ENCODE data around the gene CHPF.

CHPF gene

GRCh38 chr2:219551441-219552381 is 8.1 kb upstream of the CHPF start:
- DNase-seq, result no peak

- DNase-seq, result no peak
These were observed 6.0 kb upstream of the CHPF start for GRCh38 chr2:219549619-219550018.

GRCh38 chr2:219548990-219549389 is 5.4 kb upstream of the CHPF start:
- no peak for DNase-seq

GRCh38 chr2:219547621-219548020 is 4.0 kb upstream of the CHPF start:
- DNase-seq, result no peak

- no peak for DNase-seq
These were observed 2.3 kb upstream of the CHPF start for GRCh38 chr2:219545943-219546352.

- no peak for DNase-seq
These were observed 1.8 kb upstream of the CHPF start for GRCh38 chr2:219545295-219545942.

GRCh38 chr2:219544567-219544966 is 958 bp upstream of the CHPF start:
- DNase-seq, result no peak

GRCh38 chr2:219542931-219543595 is 546 bp downstream of the CHPF start:
- no peak for DNase-seq

- no peak for DNase-seq
These were observed 1.9 kb downstream of the CHPF start for GRCh38 chr2:219541611-219542180.

- no peak for DNase-seq
These were observed 2.7 kb downstream of the CHPF start for GRCh38 chr2:219540784-219541504.

- DNase-seq, result no peak
These were observed 3.5 kb downstream of the CHPF start for GRCh38 chr2:219539926-219540678.

GRCh38 chr2:219538956-219539788 is 4.4 kb downstream of the CHPF start:
- no peak for DNase-seq

- no peak for DNase-seq
These were observed 5.1 kb downstream of the CHPF start for GRCh38 chr2:219538504-219538951.

- no peak for DNase-seq
These were observed 5.7 kb downstream of the CHPF start for GRCh38 chr2:219537657-219538488.

GRCh38 chr2:219536967-219537366 is 6.6 kb downstream of the CHPF start:
- DNase-seq, result no peak

GRCh38 chr2:219536425-219536824 is 7.2 kb downstream of the CHPF start:
- no peak for DNase-seq

GRCh38 chr2:219533930-219534661 is 9.5 kb downstream of the CHPF start:
- no peak for DNase-seq

GRCh38 chr2:219532378-219532649 is 11.3 kb downstream of the CHPF start:
- DNase-seq, result no peak

- DNase-seq, result no peak
These were observed 11.8 kb downstream of the CHPF start for GRCh38 chr2:219531639-219532377.

All from NCI-H524 treated with DMSO at 0.1 percent for 48 hours (cell line).